GM10248 (cell line): ENCODE measurements around the gene MCC.

Experiments used
- CTCF ChIA-PET: fragments of 300-600 bp; sonication (Branson Sonifier 250); formaldehyde crosslinking; extraction: SDS; loops from one replicate; lab custom pipeline; 2021; ENCODE audit warnings: antibody characterized with exemption; lab: Yijun Ruan, JAX
- POLR2A ChIA-PET: fragments of 350-650 bp; sonication (Branson Sonifier 250); formaldehyde crosslinking; extraction: SDS; loops from one replicate; lab custom pipeline; 2020; ENCODE audit warnings: antibody characterized with exemption; lab: Yijun Ruan, JAX
- DNase-seq: peaks from one replicate; pipeline ENCODE4 v3.0.0; 2012; ENCODE audit errors: extremely low spot score
- TF ChIP-seq, protein P1 (sequence below): IDR thresholded peaks from 2 replicates; pipeline ENCODE4 v1.5.1; 2012; ENCODE audit warnings: mild to moderate bottlenecking, low read depth; ENCODE audit errors: extremely low read depth, missing control alignments, control extremely low read depth

MCC gene

DNA sequence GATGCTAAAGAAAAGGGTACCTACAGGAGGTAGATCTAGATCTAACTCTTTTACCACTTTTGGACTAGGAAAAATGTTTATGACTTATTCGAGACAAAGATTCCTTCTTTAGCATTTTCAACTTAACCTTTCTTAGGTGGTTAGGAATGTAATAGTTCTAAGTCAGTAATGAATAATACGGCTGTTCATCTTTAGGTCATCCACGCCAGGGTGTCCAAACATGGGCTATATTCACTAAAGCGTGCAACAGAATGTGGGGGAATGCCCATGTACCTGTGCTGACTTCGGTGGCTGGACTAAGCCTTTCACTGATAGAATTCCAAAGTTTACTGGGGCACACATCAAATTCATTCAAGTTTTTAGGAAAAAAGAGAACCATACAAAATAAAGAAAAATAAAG lies 218.2 kb downstream of the MCC start:
- TF ChIP-seq, protein P1, sequence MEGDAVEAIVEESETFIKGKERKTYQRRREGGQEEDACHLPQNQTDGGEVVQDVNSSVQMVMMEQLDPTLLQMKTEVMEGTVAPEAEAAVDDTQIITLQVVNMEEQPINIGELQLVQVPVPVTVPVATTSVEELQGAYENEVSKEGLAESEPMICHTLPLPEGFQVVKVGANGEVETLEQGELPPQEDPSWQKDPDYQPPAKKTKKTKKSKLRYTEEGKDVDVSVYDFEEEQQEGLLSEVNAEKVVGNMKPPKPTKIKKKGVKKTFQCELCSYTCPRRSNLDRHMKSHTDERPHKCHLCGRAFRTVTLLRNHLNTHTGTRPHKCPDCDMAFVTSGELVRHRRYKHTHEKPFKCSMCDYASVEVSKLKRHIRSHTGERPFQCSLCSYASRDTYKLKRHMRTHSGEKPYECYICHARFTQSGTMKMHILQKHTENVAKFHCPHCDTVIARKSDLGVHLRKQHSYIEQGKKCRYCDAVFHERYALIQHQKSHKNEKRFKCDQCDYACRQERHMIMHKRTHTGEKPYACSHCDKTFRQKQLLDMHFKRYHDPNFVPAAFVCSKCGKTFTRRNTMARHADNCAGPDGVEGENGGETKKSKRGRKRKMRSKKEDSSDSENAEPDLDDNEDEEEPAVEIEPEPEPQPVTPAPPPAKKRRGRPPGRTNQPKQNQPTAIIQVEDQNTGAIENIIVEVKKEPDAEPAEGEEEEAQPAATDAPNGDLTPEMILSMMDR = no peak

DNA sequence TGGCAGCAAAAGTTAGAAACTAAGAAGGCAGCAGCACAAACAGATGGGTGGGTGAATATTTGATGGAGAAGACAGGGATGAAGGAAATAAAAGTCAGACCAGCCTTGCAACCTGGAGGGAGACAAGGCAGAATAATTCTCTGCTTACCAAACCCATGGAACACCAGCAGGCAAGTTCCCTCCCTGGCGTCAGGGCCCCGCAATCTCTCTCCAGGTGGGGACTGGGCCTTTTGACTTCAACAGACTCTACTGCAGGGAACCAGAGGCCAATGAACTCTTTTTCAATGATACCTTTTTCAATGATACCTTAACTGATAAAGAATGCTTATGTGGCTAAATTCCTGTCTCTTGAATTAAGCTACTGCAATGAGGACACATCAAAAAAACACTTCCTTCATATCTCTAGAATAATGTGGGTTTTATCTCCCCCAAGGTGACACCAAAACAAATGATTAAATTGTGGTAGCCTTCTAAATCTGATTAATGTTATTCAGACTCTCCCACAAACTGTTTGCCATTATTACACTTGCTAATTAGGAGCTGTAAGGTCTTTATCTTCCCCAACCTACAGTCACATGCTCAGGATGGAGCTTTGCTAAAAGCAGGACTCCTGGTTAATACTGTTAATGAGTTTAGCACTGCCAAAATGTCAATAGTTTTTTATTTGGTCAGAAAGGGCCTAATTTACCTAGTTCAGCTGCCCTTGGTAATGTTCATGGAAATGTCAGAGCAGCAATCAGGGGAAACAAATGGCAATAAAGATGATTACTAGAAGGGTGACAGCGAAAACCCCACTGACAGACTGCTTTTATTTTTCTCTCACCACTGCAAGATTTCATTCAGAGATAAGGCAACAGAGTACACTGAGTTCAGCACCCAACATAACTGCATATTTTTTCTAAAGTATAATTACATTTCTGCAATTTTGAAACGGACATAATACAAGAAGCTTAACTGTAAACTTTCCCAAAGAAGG lies 218.9 kb downstream of the MCC start:
- ChIA-PET POLR2A (no interaction called here), CTCF (interaction anchor here (2.6 kb wide), 1 partner anchor 11 kb away, joined by 8 read pairs; no protein-coding TSS in a partner anchor)
- no peak for DNase-seq
- TF ChIP-seq, protein P1 = no peak

More for the DNA sequence above, 218.2 kb downstream of the MCC start:
- DNase-seq = no peak
- POLR2A ChIA-PET = no interaction called here
- CTCF ChIA-PET = interaction anchor here (2.6 kb wide), 1 partner anchor 10 kb away, joined by 8 read pairs; no protein-coding TSS in a partner anchor

DNA sequence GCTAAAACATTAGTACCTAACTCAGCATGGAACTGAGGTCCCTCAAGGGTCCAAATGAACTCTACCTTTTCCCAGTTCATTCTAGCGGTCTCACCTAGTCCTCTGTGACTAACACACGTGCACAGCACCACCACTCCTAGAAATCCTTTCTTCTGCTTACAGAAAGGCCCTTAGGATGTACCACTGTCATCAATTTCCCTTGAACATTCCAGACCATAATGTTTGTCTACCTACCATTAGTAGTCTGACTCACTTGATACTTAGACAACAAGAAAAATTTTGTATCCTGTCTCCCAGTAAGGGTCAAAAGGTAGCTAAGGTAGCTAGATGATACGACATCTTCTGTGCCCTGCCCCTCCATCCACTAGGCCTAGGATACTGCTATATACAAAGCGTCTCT lies 220.0 kb downstream of the MCC start:
- TF ChIP-seq, protein P1 = no peak
- POLR2A ChIA-PET = no interaction called here
- CTCF ChIA-PET = interaction anchor here (2.6 kb wide), 1 partner anchor 12 kb away, joined by 8 read pairs; no protein-coding TSS in a partner anchor
- DNase-seq = no peak

DNA sequence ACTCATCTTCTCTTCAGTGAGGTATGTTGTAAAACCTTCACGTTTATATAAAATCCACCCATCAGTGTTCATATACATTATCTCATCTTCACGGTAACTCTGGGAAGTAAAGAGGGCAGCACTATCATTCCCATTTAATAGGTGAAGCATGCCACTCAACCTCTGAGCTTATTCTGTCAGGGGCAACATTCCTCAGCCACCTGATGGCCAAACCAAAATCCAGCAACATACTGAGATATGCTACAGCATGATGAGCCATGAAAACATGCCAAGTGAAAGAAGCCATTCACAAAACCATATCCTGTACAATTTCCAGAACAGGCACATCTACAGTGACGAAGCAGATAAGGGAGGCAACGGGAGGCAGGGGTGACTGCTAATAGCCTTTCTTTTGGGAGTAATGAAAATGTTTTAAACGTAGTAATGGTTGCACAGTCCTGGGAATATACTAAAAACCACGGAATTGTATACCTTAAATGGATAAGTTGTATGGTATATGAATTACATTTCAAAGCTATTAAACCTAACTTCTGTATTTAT lies 220.8 kb downstream of the MCC start:
- ChIA-PET CTCF (interaction anchor here (2.6 kb wide), 1 partner anchor 13 kb away, joined by 8 read pairs; no protein-coding TSS in a partner anchor), POLR2A (no interaction called here)
- no peak for DNase-seq
- TF ChIP-seq, protein P1 = no peak

DNA sequence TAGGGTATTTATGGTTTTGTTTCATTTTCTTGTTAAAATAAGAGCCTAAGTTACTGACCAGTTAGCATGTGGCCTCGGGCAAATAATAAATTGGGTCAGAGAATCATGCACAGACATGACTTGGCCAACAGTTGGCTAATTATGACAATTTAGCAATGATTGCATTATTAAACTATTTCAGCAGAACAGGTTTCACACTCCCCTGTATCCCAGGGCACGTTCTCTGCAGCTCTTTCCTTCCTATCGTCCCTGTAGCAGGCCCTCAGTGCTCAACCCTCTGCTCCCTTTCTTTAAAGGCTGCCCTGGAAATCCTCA lies 221.4 kb downstream of the MCC start:
- TF ChIP-seq, protein P1 = no peak
- POLR2A ChIA-PET = no interaction called here
- CTCF ChIA-PET = no interaction called here
- no peak for DNase-seq

DNA sequence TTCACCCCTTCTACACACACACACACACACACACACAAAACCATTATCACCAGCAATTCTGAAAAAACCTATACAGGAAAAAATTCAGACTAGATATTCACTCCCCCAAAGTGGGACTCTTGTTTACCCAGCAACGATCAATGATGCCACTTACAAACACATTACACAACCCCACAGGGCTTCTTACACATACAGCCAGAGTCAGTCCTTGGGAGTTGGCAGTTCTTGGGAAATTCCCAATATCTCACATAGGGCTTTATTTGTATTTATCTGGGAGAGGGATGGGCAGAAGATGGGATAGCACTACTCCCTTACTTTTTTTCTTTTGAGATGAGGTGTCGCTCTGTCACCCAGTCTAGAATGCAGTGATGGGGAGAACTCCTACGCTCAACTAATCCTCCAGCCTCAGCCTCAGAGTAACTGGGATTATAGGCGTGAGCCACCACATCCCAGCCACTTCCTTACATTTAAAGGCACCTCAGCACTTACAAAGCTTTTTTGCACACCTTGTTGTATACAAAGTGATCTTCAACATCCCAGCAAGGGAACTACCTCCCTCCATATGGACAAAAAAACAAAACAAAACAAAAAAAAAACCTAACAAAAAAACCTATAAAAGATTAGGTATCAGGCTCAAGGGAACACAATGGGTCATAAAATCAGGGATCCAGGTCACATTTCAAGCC lies 221.9 kb downstream of the MCC start:
- no peak for DNase-seq
- TF ChIP-seq, protein P1 = no peak
- CTCF ChIA-PET = no interaction called here
- POLR2A ChIA-PET = no interaction called here
